Endothelial cell of umbilical vein (primary cell): ENCODE measurements around the gene PDZD4. TPM values are rescaled to one million over a fixed set of nuclear protein-coding genes. Genes with fewer than 3 reads are reported as not detected.

Source experiments
- BruUV-seq: library from RNA; stranded (reverse); fragments of 400-500 nt; replicated peaks from 2 replicates; lab custom pipeline; 2021; lab: Mats Ljungman, UMichigan
- CTCF ChIA-PET: fragments of 300-600, 350-600 bp; sonication (Branson Sonifier 250); formaldehyde crosslinking; loops from one replicate; lab custom pipeline; 2021; ENCODE audit warnings: antibody characterized with exemption, inconsistent platforms; lab: Charles Lee
- POLR2A ChIA-PET: fragments of 300-600, 350-600 bp; sonication (Branson Sonifier 250); formaldehyde crosslinking; loops from one replicate; lab custom pipeline; 2021; ENCODE audit warnings: antibody characterized with exemption, inconsistent platforms; lab: Charles Lee
- DNase-seq: peaks from one replicate; pipeline ENCODE4 v3.0.0-alpha.2; 2011; ENCODE audit warnings: low read depth, low spot score
- FAIRE-seq: peaks from 2 replicates; lab custom pipeline; 2011; peaks lifted over from hg19 to GRCh38; lab: Jason Lieb, UNC
- H2AFZ ChIP-seq: 2 replicates; pipeline ENCODE4 v1.6.0; 2012; ENCODE audit warnings: low read depth, low read length, control low read depth, inconsistent platforms
- H3K27ac ChIP-seq: 2 replicates; pipeline ENCODE4 v1.5.1; 2011; ENCODE audit warnings: low read depth, mild to moderate bottlenecking, control low read depth, low read length, moderate library complexity; ENCODE audit not compliant: insufficient read depth
- H3K27me3 ChIP-seq, 2 experiments: 2 replicates each; pipeline versions ENCODE4 v1.6.0 to v1.6.1; 2011; ENCODE audit warnings: low read length in 2 of 2, mixed read lengths in 1 of 2; ENCODE audit not compliant: control insufficient read depth in 2 of 2, insufficient read depth in 2 of 2
- H3K36me3 ChIP-seq, 2 experiments: 2 replicates in 1 of 2; 3 replicates in 1 of 2; pipeline ENCODE4 v1.5.1; 2011; ENCODE audit warnings: low read length in 2 of 2, mild to moderate bottlenecking in 1 of 2, moderate library complexity in 1 of 2; ENCODE audit not compliant: control insufficient read depth in 2 of 2, insufficient read depth in 2 of 2; ENCODE audit errors: extremely low read depth in 1 of 2
- H3K4me1 ChIP-seq: 3 replicates; pipeline ENCODE4 v1.5.1; 2011; ENCODE audit warnings: mild to moderate bottlenecking, low read length; ENCODE audit not compliant: control insufficient read depth, insufficient read depth; ENCODE audit errors: extremely low read depth
- H3K4me2 ChIP-seq: 2 replicates; pipeline ENCODE4 v1.6.1; 2011; ENCODE audit warnings: low read length, control low read depth, mixed read lengths; ENCODE audit not compliant: insufficient read depth
- H3K4me3 ChIP-seq, 3 experiments: fragments of 200-600 bp in 1 of 3; sonication (generic), shearing (Covaris generic) in 1 of 3; replicated peaks in 1 of 3; 2 replicates each; pipeline ENCODE4 v1.5.1; 2011 to 2016; ENCODE audit warnings: control low read depth in 3 of 3, low read length in 3 of 3, mild to moderate bottlenecking in 2 of 3, inconsistent platforms in 1 of 3, low read depth in 1 of 3, moderate library complexity in 1 of 3; ENCODE audit not compliant: insufficient read depth in 1 of 3
- H3K79me2 ChIP-seq: 2 replicates; pipeline ENCODE4 v1.6.0; 2012; ENCODE audit warnings: low read length, inconsistent platforms; ENCODE audit not compliant: control insufficient read depth, insufficient read depth
- H3K9ac ChIP-seq: replicated peaks from 2 replicates; pipeline ENCODE3; 2011; ENCODE audit warnings: low read length, control low read depth; ENCODE audit not compliant: insufficient read depth; ENCODE audit errors: extremely low read depth
- H3K9me1 ChIP-seq: replicated peaks from 3 replicates; pipeline ENCODE4 v1.6.0; 2011; ENCODE audit warnings: mild to moderate bottlenecking, low read length; ENCODE audit not compliant: control insufficient read depth, insufficient read depth; ENCODE audit errors: extremely low read depth
- H3K9me3 ChIP-seq: replicated peaks from 2 replicates; pipeline ENCODE4 v1.5.1; 2012; ENCODE audit warnings: low read length, inconsistent platforms; ENCODE audit not compliant: control insufficient read depth, insufficient read depth
- H4K20me1 ChIP-seq: replicated peaks from 2 replicates; pipeline ENCODE3; 2011; ENCODE audit warnings: mild to moderate bottlenecking, low read length; ENCODE audit not compliant: control insufficient read depth, insufficient read depth; ENCODE audit errors: extremely low read depth
- CTCF ChIP-seq, 2 donors: IDR thresholded peaks; 1 replicate in 1 of 2; 2 replicates in 1 of 2; pipeline ENCODE4 v1.5.1; 2011; ENCODE audit warnings: low read length in 2 of 2, mild to moderate bottlenecking in 2 of 2, moderate library complexity in 2 of 2, control low read depth in 1 of 2, inconsistent platforms in 1 of 2, low read depth in 1 of 2; ENCODE audit not compliant: insufficient read depth in 1 of 2; ENCODE audit errors: extremely low read depth in 1 of 2
- EZH2 ChIP-seq: IDR thresholded peaks from 2 replicates; pipeline ENCODE4 v1.6.1; 2012; ENCODE audit warnings: borderline replicate concordance, low read depth, mild to moderate bottlenecking, moderate library complexity, low read length, inconsistent platforms; ENCODE audit not compliant: severe bottlenecking
- FOS ChIP-seq: IDR thresholded peaks from 2 replicates; pipeline ENCODE4 v1.6.1; 2011; ENCODE audit warnings: mild to moderate bottlenecking, low read length, moderate library complexity, borderline replicate concordance; ENCODE audit not compliant: insufficient read depth
- GATA2 ChIP-seq: IDR thresholded peaks from 2 replicates; pipeline ENCODE4 v1.7.0; 2011; ENCODE audit warnings: low read depth, mild to moderate bottlenecking, moderate library complexity, mixed read lengths, low read length; ENCODE audit not compliant: insufficient read length, insufficient read depth
- JUN ChIP-seq: IDR thresholded peaks from 2 replicates; pipeline ENCODE4 v1.6.1; 2011; ENCODE audit warnings: borderline replicate concordance, low read depth; ENCODE audit not compliant: insufficient read length, insufficient read depth
- MAX ChIP-seq: IDR thresholded peaks from 2 replicates; pipeline ENCODE4 v1.6.1; 2011; ENCODE audit not compliant: insufficient read depth, insufficient read length
- MYC ChIP-seq: IDR thresholded peaks from one replicate; pipeline ENCODE4 v1.6.1; 2011; ENCODE audit warnings: mild to moderate bottlenecking, low read depth, low read length
- POLR2A ChIP-seq: IDR thresholded peaks from 2 replicates; pipeline ENCODE4 v1.6.1; 2012; ENCODE audit warnings: low read depth, mild to moderate bottlenecking, control low read depth, low read length
- POLR2AphosphoS5 ChIP-seq: IDR thresholded peaks from 2 replicates; pipeline ENCODE4 v1.6.1; 2012; ENCODE audit warnings: low read depth, mild to moderate bottlenecking, control low read depth, low read length, moderate library complexity; ENCODE audit not compliant: insufficient read depth
- dilution Hi-C: fragments of 300-500 bp; cut with MboI; formaldehyde crosslinking; loops from one replicate; pipeline ENCODE4 v1.15.0; 2019; ENCODE audit warnings: low sequenced_read_pairs; ENCODE audit not compliant: extremely low pct_ligation_motif_present
- intact Hi-C: fragments of 100-400 bp; cut with micrococcal nuclease; formaldehyde crosslinking; loops from one replicate; pipeline ENCODE4 v1.10.0; 2022
- polyA plus RNA-seq, 4 experiments: library from polyadenylated mRNA; depleted of rRNA in 3 of 4; stranded (reverse) in 3 of 4; unstranded in 1 of 4; fragments of >200 nt; gene quantifications; 2 replicates each; pipeline versions ENCODE4 v1.2.1 to v1.2.3, GENCODE V29; 2011 to 2012; ENCODE audit warnings: missing spikeins in 1 of 4
- total RNA-seq: library from RNA; stranded (reverse); gene quantifications from 2 replicates; pipeline ENCODE4 v1.2.3, GENCODE V29; 2021

Gene PDZD4
- total and polyA plus RNA-seq, 2 donors (not counting 3 experiments of a cell fraction or from before 2014, with no cell fraction given): 0.07 to 0.09 TPM

- H3K27me3 ChIP-seq: no peaks in the 10 kb centered on the region
- no peak overlapping the region for H3K4me2 ChIP-seq
- no peaks in the 10 kb centered on the region for H3K9me3 ChIP-seq
- H4K20me1 ChIP-seq: no peaks in the 10 kb centered on the region
- H2AFZ ChIP-seq: no peak overlapping the region
- BruUV-seq: no TSS peak
- H3K4me3 ChIP-seq: no peak overlapping the region
- ChIA-PET POLR2A (no interaction called here), CTCF (interaction anchor here (1.0 kb wide), 1 partner anchor 75 kb away, joined by 3 read pairs; no protein-coding TSS in a partner anchor)
- H3K36me3 ChIP-seq: no peaks in the 10 kb centered on the region
- H3K79me2 ChIP-seq: no peaks in the 10 kb centered on the region
- no peaks in the 10 kb centered on the region for H3K4me1 ChIP-seq
- TF ChIP-seq POLR2AphosphoS5: no peak
- no peak for TF ChIP-seq MYC
- TF ChIP-seq MAX: no peak
- no peak for TF ChIP-seq JUN
- no peak for TF ChIP-seq FOS
- no peak for TF ChIP-seq POLR2A
- no peak for TF ChIP-seq EZH2
- no peak for TF ChIP-seq CTCF (IDR thresholded peaks at IDR 0.05; ENCODE audit: extremely low read depth in 1 of 2, insufficient read depth in 1 of 2, low read depth in 1 of 2, low read length in 2 of 2)
- no peak for TF ChIP-seq GATA2
- H3K9ac ChIP-seq: no peak overlapping the region
- H3K27ac ChIP-seq: no peak overlapping the region
- DNase-seq: no peak
- FAIRE-seq: no peak
- dilution Hi-C loops: no loop called here
- intact Hi-C loops: loop anchor here (10.0 kb wide), 1 partner anchor 77 kb away; the partner anchor contains the start of genes IDH3G and SSR4
- H3K9me1 ChIP-seq: no peaks in the 10 kb centered on the region
Measured at GRCh38 chrX:153871946-153872878, 41.9 kb upstream of the PDZD4 start.
